IPS-20b (cell line): Measurements from ENCODE around the gene SPRR2F.
"Not testable (repeated sequence)": the region's sequence is repeated elsewhere in the genome, so short reads cannot be mapped to it uniquely, and the experiment has no call there.

Experiments used
- H3K27ac ChIP-seq: one replicate; pipeline ENCODE4 v1.5.1; 2013; ENCODE audit warnings: low read length
- H3K27me3 ChIP-seq: 2 replicates; pipeline ENCODE4 v1.6.1; 2013; ENCODE audit warnings: mild to moderate bottlenecking, low read length, inconsistent platforms; ENCODE audit not compliant: insufficient read depth
- H3K36me3 ChIP-seq: 2 replicates; pipeline ENCODE4 v1.6.1; 2013; ENCODE audit warnings: low read depth, mild to moderate bottlenecking, inconsistent platforms, low read length, moderate library complexity; ENCODE audit not compliant: insufficient read depth
- H3K4me1 ChIP-seq: 2 replicates; pipeline ENCODE4 v1.6.1; 2013; ENCODE audit warnings: mild to moderate bottlenecking, control low read depth, inconsistent platforms, low read length, moderate library complexity; ENCODE audit not compliant: insufficient read depth
- H3K4me3 ChIP-seq: 2 replicates; pipeline ENCODE4 v1.5.1; 2013; ENCODE audit warnings: mild to moderate bottlenecking, low read length, inconsistent platforms
- H3K9ac ChIP-seq: 2 replicates; pipeline ENCODE4 v1.6.1; 2013; ENCODE audit warnings: low read depth, mild to moderate bottlenecking, inconsistent platforms, low read length, moderate library complexity
- H3K9me3 ChIP-seq: 2 replicates; pipeline ENCODE4 v1.6.1; 2013; ENCODE audit warnings: mild to moderate bottlenecking, low read depth, low read length, inconsistent platforms; ENCODE audit not compliant: insufficient read depth

The SPRR2F gene

GRCh38 chr1:153122831-153123421, 9.6 kb upstream of the SPRR2F start:
- peak overlapping the region; percentile 71; the same call in 1 of the 2 replicates for H3K9ac ChIP-seq
- peaks cover 14% of the 10 kb centered on the region; the same call in 1 of the 2 replicates for H3K4me1 ChIP-seq
- no peaks in the 10 kb centered on the region for H3K27me3 ChIP-seq
- peak overlapping the region; percentile 56; the same call in 1 of the 2 replicates for H3K4me3 ChIP-seq
- peaks cover 3% of the 10 kb centered on the region; the same call in 1 of the 2 replicates for H3K36me3 ChIP-seq
- peak overlapping the region; percentile 57 for H3K27ac ChIP-seq
- peaks cover 21% of the 10 kb centered on the region for H3K9me3 ChIP-seq

GRCh38 chr1:153120945-153121344, 7.6 kb upstream of the SPRR2F start:
- Histone ChIP-seq H3K36me3 (no peaks in the 10 kb centered on the region), H3K9ac (no peak overlapping the region), H3K4me3 (no peak overlapping the region), H3K27me3 (no peaks in the 10 kb centered on the region), H3K9me3 (peaks cover 16% of the 10 kb centered on the region), H3K27ac (no peak overlapping the region), H3K4me1 (peaks cover 9% of the 10 kb centered on the region; the same call in 1 of the 2 replicates)

DNA sequence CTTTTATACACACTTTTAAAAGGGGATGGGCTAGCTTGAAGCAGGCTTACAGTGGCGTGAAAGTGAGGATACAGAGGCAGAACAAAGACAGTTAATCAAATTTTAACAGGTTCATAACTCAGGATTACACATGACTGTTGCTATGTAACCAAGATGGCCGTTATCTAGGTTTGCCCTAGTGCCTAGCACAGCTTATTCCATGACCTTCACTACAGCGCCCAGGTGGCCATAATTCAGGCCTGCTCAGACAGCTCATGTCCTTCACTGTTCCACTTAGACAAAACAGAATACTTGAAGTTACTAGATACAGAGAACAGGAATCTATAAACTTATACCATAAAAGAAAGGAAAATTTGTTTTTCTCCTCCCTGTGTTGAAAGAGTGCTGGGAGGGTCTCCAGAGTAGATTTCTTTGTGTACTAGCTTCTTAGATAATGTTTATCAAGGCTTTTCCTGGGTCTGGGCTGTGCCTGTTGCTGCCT, 6.2 kb upstream of the SPRR2F start:
- Histone ChIP-seq H3K9ac (no peak overlapping the region), H3K27me3 (no peaks in the 10 kb centered on the region), H3K9me3 (peaks cover 2% of the 10 kb centered on the region; the same call in 1 of the 2 replicates), H3K27ac (no peak overlapping the region), H3K4me1 (peaks cover 7% of the 10 kb centered on the region; the same call in 1 of the 2 replicates), H3K4me3 (no peak overlapping the region), H3K36me3 (no peaks in the 10 kb centered on the region)

DNA sequence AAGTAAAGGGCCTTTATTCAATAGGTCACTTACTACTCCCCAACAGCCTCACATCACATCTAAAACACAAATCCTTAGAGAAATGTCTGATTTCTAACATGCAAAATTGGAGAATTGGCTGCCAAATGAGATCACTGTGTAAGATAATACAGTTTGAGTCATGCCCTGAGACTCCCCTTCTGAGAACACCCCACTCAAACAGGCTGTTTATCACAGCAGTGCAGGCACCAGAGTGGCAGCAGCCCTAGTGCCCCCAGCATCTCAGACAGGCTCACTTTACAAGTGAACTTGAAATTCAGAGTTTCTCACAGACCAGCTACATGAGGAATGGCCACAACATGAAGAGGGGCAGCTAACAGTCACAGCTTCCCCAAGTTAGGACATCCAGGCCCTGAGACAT, 1.9 kb upstream of the SPRR2F start:
- not testable (repeated sequence) for H3K9me3 ChIP-seq, H3K36me3 ChIP-seq, H3K27ac ChIP-seq, H3K27me3 ChIP-seq, H3K9ac ChIP-seq, H3K4me1 ChIP-seq, H3K4me3 ChIP-seq

- not testable (repeated sequence) for H3K9me3 ChIP-seq, H3K9ac ChIP-seq, H3K27me3 ChIP-seq, H3K4me3 ChIP-seq, H3K27ac ChIP-seq, H3K36me3 ChIP-seq, H3K4me1 ChIP-seq
Observed at GRCh38 chr1:153112454-153112853, 862 bp downstream of the SPRR2F start.

- no peaks in the 10 kb centered on the region for H3K4me1 ChIP-seq
- H3K4me3 ChIP-seq = no peak overlapping the region
- H3K9me3 ChIP-seq = no peaks in the 10 kb centered on the region
- no peaks in the 10 kb centered on the region for H3K36me3 ChIP-seq
- H3K9ac ChIP-seq = no peak overlapping the region
- H3K27me3 ChIP-seq = no peaks in the 10 kb centered on the region
- no peak overlapping the region for H3K27ac ChIP-seq
Observed at GRCh38 chr1:153100245-153100644, 13.1 kb downstream of the SPRR2F start.

DNA sequence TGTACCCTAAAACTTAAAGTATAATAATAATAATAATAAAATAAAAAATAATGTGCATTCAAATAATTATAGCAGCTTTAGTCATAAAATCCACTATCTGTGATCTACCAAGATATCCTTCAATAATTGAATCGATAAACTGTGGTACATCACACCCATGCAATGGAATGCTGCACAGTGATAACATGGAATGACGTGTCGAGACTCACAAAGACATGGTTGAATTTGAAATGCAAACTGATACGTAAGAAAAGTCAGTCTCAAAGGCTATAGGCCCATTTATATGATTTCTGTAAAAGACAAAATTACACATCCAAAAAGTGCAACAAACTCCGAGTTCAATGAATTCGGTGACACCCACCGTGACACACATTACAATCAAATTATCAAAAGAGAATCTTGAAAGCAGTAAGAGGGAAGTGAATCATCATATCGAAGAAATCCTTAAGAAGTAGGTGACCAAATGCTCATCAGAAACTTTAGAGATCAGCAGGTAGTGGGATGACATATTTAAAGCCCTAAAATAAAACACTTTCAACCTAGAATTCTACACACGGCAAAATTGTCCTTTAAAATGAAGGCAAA, 13.8 kb downstream of the SPRR2F start:
- H3K4me3 ChIP-seq = no peak overlapping the region
- no peaks in the 10 kb centered on the region for H3K9me3 ChIP-seq
- H3K27ac ChIP-seq = no peak overlapping the region
- H3K4me1 ChIP-seq = no peaks in the 10 kb centered on the region
- no peak overlapping the region for H3K9ac ChIP-seq
- H3K27me3 ChIP-seq = no peaks in the 10 kb centered on the region
- H3K36me3 ChIP-seq = no peaks in the 10 kb centered on the region

GRCh38 chr1:153095764-153096163, 17.6 kb downstream of the SPRR2F start:
- Histone ChIP-seq H3K4me3 (no peak overlapping the region), H3K9ac (no peak overlapping the region), H3K27ac (no peak overlapping the region), H3K9me3 (no peaks in the 10 kb centered on the region), H3K27me3 (no peaks in the 10 kb centered on the region), H3K4me1 (no peaks in the 10 kb centered on the region), H3K36me3 (no peaks in the 10 kb centered on the region)

DNA sequence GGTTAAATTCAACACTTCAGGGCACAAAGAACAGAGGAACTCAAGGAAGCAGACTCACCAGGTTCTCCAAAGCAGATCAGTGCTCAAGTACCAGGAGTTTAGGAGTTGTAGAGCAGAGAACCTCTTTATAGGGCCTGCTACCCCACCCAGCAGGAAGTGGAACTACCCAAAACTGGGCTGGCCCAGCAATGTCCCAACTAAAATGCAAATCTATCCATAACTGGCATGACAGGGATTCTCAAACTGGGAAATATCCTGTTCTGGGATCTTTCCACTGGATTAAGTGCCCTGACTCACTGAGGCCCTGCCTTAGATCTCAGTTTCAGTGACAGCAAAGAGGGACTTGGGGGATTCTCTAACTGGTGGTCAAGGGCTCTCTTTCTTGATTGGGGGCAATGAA, 18.9 kb downstream of the SPRR2F start, which contains the start of gene SPRR2E:
Gene SPRR2E, minus strand, starts transcription at position 101 of the 400 bp plus-strand sequence. CDS start 775 bp downstream, outside the sequence.
- H3K27me3 ChIP-seq = no peaks in the 10 kb centered on the region
- H3K9me3 ChIP-seq = no peaks in the 10 kb centered on the region
- H3K27ac ChIP-seq = no peak within 1 kb of the TSS
- H3K9ac ChIP-seq = no peak within 1 kb of the TSS
- H3K4me3 ChIP-seq = no peak within 1 kb of the TSS
- H3K36me3 ChIP-seq = no peaks in the 10 kb centered on the region
- H3K4me1 ChIP-seq = no peaks in the 10 kb centered on the region

DNA sequence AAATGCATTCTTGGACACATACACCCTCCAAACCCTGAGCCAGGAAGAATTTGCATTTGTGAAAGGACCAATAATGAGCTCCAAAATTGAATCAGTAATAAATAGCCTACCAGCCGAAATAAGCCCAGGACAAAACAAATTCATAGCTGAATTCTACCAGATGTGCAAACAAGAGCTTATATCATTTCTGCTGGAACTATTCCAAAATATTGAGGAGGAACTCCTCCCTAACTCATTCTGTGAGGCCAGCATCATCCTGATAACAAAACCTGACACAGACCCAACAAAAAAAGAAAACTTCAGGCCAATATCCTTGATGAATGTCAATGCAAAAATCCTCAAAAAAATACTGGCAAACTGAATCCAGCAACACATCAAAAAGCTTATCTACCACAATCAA, 25.7 kb downstream of the SPRR2F start:
- no peaks in the 10 kb centered on the region for H3K9me3 ChIP-seq
- no peak overlapping the region for H3K4me3 ChIP-seq
- no peaks in the 10 kb centered on the region for H3K27me3 ChIP-seq
- no peak overlapping the region for H3K9ac ChIP-seq
- H3K36me3 ChIP-seq = no peaks in the 10 kb centered on the region
- H3K4me1 ChIP-seq = no peaks in the 10 kb centered on the region
- no peak overlapping the region for H3K27ac ChIP-seq

DNA sequence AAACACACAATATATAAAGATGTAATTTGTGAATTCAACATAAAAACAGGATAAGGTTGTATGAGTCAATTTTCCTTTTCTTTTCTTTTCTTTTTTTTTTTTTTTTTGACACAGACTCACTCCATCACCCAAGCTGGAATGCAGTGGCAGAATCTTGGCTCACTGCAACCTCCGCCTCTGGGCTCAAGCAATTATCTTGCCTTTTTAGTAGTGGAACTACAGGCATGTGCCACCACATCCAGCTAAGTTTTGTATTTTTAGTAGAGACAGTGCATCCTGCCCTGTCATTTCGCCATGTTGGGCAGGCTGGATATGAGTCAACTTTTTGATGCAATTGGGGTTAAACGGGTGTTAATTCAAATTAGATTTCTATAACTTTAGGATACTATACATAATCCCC, 31.6 kb downstream of the SPRR2F start:
- Histone ChIP-seq H3K27me3 (no peaks in the 10 kb centered on the region), H3K9ac (no peak overlapping the region), H3K27ac (no peak overlapping the region), H3K9me3 (no peaks in the 10 kb centered on the region), H3K4me3 (no peak overlapping the region), H3K36me3 (no peaks in the 10 kb centered on the region), H3K4me1 (no peaks in the 10 kb centered on the region)
